NCI-H1417 treated with DMSO at 0.1 percent for 48 hours (cell line): Measurements from ENCODE around the gene TMEM176A.
"Not testable (repeated sequence)": the region's sequence is repeated elsewhere in the genome, so short reads cannot be mapped to it uniquely, and the experiment has no call there.

Source experiments
- DNase-seq: peaks from one replicate; lab custom pipeline; 2025; lab: John Stamatoyannopoulos, UW

TMEM176A gene

DNA sequence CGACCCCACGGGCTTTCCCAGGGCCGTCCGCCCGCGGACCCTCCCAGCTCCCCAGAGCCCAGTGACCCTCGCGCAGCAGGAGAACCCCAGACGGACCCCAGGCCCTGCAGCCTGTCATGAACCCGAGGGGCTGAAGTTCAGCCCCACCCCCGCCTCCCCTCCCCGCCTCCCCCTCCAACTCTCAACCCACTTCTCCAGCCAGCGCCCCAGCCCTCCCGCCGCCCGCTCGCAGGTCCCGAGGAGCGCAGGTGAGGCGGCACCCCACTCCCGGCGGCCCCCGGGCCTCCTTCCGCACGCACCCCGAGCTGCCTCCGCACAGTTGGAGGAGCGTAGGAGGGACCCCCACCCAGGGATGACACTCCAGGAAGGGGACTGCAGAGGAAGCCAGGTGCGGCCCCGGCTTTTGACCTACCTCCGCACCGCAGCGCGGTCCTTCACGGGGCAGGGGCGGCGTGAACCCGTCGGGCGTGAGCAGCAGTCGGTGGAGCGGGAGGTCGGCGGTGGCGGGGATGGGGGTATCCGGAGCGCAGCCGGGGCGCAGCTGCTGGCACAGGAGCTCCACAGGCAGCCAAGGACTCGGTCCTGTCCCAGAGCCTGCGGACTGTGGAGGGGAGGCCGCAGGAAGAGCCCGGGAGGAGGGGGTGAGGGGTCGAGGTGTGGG, at the start of gene TMEM176A:
Gene TMEM176A (plus strand): TSS at position 189 of the 661 bp plus-strand sequence. CDS start 782 bp downstream, outside the sequence.
- DNase-seq: no peak

GRCh38 chr7:150751702-150752101, 48.9 kb upstream of the TMEM176A start:
- no peak for DNase-seq

- no peak for DNase-seq
Observed at GRCh38 chr7:150753239-150753638, 47.3 kb upstream of the TMEM176A start.

GRCh38 chr7:150753826-150754603, 46.6 kb upstream of the TMEM176A start:
- DNase-seq: no peak

- DNase-seq: no peak
Observed at GRCh38 chr7:150754951-150755350, 45.6 kb upstream of the TMEM176A start.

DNA sequence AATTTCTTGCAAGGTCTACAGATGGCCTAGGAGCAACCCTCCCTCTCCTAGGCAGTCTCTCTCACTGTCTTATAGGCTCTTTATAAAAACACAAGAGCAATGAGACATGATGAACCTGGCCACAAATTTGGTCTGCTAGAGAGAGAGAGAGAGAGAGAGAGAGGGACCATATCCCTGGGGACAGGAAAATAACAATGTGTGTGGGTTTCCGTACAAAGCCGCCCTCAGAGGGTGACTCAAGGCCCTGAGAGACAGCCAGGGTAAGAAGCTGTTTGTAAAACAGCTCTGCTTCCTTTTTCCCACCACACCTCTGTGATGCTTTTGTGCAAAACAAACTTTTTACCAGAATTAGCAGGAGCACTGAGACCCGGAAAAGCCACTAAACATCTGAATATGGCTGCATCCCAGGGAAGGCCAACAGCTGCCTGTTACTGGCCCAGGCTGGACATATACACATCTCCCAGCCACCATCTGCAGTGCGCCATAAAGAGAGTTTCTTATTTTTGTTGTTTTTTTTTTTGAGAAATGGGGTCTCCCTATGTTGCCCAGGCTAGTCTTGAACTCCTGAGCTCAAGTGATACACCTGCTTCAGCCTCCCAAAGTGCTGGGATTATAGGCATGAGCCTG, 45.0 kb upstream of the TMEM176A start:
- DNase-seq: no peak

GRCh38 chr7:150756166-150756565, 44.4 kb upstream of the TMEM176A start:
- DNase-seq: no peak

DNA sequence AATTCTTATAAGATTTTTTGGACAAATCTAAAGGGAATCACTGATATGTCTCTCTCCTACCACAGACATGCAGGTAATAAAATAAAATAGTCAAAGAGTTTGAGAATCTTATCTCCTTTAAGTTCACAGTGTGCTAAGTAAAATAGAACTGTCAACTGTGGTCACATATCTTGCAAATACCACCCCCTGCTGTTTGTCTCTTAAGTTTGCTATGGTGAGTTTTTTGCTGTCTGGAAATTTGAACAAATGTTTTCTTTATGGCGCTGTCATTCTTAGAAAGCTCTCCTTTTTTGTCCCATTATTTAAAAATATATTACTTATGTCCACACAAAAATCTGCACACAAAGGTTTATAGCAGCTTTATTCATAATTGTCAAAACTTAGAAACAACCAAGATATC, 43.7 kb upstream of the TMEM176A start:
- no peak for DNase-seq

GRCh38 chr7:150759479-150759878, 41.1 kb upstream of the TMEM176A start:
- DNase-seq: no peak

DNA sequence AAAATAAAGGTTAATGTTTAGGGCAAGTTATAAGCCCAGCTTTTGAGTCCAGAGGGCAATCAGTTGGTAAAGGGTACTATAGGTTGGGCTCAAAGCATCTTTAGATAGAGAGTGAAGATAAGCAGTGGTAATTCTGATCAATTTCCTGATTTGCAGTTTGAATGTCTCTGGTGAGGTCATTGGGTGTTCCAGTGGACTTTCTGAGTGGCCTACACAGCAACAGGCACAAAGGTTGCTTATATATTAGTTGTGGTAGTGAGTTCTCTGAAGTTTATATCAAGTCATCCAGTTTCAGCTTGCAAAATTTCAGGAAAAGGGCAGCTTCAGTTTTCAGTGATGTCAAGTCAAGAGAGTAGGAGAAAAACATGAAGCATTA, 34.2 kb upstream of the TMEM176A start:
- DNase-seq: no peak

DNA sequence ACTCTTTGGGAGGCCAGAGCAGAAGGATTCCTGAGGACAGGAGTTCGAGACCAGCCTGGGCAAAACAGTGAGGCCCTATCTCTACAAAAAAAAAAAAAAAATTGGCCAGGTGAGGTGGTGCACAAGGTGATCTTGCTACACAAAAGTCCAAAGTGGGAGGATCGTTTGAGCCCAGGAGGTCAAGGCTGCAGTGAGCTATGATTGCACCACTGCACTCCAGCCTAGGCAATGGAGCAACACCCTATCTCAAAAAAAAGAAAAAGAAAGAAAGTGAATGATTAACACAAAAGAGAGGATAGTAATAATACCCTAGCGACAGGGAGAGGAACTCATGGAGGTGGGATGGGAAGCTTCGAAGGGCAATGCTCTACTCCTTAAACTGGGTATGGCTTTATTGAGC, 30.8 kb upstream of the TMEM176A start:
- DNase-seq: no peak

DNA sequence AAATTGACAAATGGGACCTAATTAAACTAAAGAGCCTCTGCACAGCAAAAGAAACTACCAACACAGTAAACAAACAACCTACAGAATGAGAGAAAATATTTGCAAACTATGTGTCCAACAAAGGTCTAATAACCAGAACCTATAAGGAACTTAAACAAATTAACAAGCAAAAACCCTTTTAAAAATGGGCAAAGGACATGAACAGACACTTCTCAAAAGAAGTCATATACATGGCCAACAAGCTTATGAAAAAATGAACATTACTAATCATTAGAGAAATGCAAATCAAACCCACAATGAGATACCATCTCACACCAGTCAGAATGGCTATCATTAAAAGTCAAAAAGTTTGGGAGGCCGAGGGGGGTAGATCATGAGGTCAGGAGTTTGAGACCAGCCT, 26.4 kb upstream of the TMEM176A start:
- DNase-seq: not testable (repeated sequence)

- DNase-seq: no peak
Observed at GRCh38 chr7:150778014-150778737, 22.4 kb upstream of the TMEM176A start.

GRCh38 chr7:150778738-150779301, 21.7 kb upstream of the TMEM176A start:
- peak; percentile 74 for DNase-seq

DNA sequence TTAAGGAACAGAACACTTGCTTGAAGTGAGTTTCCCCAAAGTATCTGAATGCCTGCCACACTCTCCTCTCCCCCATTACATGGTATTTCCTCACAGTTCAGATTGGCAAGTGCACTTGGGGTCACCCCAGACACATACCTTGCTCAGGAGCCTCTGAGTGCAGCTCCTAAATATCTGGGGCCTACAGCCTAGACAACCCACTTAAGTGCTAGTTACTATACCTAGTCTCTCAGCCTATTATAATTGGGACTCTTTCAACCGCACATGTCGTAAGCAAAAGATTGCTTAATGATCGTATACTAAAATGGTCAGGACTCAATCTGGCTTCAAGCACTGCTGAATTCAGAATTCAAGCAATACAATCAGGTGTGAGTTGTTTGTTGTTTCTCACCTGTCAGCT, 20.3 kb upstream of the TMEM176A start:
- no peak for DNase-seq

GRCh38 chr7:150781103-150781502, 19.5 kb upstream of the TMEM176A start:
- DNase-seq: no peak

GRCh38 chr7:150781961-150782360, 18.6 kb upstream of the TMEM176A start:
- DNase-seq: no peak

- no peak for DNase-seq
Observed at GRCh38 chr7:150784120-150784736, 16.3 kb upstream of the TMEM176A start.

DNA sequence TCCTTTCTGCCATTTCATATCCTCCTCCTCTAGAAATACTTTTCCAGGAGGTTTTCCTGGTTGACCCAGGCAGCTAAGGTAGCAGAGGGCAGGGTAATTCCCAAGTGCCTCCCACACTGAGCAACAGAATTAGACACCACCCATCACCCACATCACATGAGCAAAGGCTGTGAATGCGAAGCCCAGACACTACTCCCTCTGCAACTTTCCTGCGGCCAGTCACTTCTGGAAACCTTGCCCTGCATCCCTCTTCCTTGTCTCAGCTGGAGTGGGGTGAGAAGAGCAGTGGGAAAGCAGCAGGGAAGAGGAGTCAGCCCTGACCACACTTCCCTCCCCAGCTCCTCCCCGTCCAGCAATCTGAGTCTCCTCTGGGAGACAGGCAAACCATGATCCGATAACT, 15.6 kb upstream of the TMEM176A start:
- no peak for DNase-seq

GRCh38 chr7:150787321-150788281, 13.0 kb upstream of the TMEM176A start:
- DNase-seq: peak; percentile 2
